Activated T-helper 1 cell treated with anti-CD3 and anti-CD28 coated beads, Interleukin-2, amount 50 U/mL, for 16 hours (primary cell): ENCODE data around the gene CSRNP3.
"Not testable (repeated sequence)": the region's sequence is repeated elsewhere in the genome, so short reads cannot be mapped to it uniquely, and the experiment has no call there.

Experiments used
- DNase-seq, 2 donors: peaks; one replicate each; pipeline ENCODE4 v3.0.0-alpha.2; 2020; ENCODE audit warnings: low read depth in 1 of 2, low spot score in 1 of 2

CSRNP3 gene

DNA sequence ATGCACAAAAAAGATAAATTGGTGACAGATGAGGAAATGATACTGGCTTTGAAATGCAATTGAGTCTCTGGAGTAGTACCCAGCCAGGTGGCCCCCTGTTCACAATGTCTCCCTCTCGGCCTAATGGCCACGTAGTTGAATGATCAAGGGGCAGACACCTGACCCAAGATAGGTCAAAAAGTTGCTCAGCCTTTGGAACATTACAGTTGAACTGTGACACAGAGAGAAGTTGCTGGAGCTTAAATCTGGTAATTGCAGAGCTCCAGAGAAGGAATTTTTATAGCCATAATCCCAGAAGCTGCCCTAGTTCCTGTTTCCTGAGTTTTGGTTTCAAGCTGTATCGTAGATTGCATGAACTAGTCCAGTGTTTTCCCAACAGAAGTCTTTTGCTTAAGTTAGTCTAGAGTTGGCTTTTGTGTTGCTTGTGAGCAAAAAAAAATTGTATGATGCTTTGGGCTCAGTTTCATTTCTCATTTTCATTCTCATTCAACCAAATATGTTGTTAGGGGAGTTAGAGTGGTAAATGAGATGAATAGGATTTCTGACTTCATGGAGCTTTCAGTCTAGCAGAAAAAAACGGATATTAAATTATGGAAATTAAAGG is 117.9 kb downstream of the CSRNP3 start:
- DNase-seq: no peak

GRCh38 chr2:165590999-165591398 is 121.5 kb downstream of the CSRNP3 start:
- not testable (repeated sequence) for DNase-seq

DNA sequence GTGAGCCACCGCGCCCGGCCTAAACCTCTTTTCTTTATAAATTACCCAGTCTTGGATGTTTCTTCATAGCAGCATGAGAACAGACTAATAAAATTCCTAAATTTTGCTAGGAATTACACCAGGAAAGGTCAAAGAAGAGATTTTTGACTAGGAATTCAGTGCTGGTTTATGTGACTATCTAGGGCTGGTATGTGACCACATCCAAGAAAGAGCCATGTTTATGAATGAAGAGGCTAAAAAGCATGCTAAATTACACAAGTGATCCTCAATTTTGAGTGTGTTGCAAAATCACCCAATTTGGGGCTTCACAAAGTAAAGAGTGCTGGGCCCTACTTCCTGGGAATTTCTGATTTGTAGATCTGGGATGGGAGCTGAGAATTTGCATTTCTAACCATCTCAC is 123.6 kb downstream of the CSRNP3 start:
- DNase-seq: no peak

DNA sequence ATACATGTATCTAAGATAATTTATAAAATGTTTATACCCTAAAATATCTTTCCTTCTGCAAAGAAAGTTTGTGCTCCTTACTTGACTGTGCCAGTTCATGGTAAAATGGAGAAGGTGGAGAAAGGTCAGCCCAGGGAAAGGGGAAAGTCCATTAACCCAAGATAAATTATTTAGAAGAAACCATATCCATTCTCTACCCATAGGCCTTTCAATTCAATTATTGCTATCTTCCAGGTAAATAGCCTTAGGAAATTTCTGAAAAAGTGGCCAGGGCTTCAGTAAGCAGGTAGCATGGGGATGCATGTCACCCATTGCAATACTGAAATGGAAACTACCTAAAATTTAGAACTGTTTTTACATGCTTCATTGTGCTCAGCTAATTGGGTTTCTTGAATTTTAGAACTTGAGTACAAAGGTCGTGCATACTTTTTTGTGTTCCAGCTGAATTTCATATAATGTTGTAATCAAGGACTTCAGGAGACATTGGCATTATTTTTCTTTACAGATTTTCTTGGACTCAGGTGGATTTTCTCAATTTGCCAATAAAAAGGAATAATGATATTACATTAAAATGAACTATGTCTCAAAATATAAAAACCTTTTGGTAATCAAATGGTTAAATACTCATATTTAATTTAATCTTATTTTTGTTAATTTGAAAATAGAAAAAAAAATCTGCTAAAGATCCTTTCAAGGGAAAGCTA is 124.9 kb downstream of the CSRNP3 start:
- DNase-seq: no peak

- no peak for DNase-seq
These were observed 125.4 kb downstream of the CSRNP3 start for GRCh38 chr2:165594935-165595255.

- no peak for DNase-seq
These were observed 127.3 kb downstream of the CSRNP3 start for GRCh38 chr2:165596788-165597187.

- no peak for DNase-seq
These were observed 131.8 kb downstream of the CSRNP3 start for GRCh38 chr2:165601065-165601830.

DNA sequence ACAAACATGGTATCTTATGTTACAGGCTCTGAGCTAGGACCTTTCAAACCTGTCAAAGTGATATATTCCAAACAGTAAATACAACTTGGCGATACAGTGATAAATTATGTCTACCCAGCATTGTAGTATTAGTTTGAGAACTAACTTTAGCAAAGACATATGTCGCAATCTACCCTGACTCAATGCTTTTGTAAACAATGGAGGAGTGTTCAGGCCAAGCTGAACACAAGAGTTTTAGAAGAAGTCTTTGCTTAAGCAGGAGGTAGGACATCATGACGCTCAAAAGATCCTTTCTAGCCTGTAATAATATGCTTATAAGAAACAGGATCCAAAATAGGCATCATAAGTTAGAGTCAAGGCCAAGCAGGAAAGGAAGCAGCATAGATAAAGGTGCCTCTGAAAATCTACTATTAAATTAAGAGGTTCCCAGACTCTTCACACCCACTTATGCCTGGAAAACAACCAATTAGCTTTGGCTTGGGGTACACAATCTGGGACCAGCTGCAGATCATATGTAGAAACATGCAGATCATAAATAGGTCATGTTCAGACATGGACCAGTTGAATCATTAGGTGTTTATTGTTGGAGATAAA is 132.5 kb downstream of the CSRNP3 start:
- no peak for DNase-seq

- no peak for DNase-seq
These were observed 140.2 kb downstream of the CSRNP3 start for GRCh38 chr2:165609672-165610071.

GRCh38 chr2:165610591-165611029 is 141.1 kb downstream of the CSRNP3 start:
- DNase-seq: no peak

- DNase-seq: no peak
These were observed 148.4 kb downstream of the CSRNP3 start for GRCh38 chr2:165617741-165618481.

DNA sequence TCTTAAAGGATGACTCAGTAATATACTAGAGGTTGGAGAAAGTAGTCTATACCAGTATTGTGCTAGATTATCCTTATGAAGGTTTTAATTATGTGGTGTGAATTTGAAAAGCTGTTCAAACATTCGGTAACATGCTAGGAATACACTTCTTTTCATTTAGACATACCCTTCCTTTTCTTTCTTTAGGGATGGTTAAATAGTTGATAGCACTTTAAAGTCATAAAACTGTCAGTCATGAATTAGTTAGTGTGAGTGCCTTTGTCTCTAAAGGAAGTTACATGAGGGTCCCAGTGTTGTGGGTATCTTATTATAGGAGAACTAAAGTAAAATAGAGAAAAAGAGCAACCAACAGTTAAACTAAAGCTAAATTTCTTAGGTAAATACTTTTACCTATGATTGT is 149.3 kb downstream of the CSRNP3 start:
- no peak for DNase-seq

DNA sequence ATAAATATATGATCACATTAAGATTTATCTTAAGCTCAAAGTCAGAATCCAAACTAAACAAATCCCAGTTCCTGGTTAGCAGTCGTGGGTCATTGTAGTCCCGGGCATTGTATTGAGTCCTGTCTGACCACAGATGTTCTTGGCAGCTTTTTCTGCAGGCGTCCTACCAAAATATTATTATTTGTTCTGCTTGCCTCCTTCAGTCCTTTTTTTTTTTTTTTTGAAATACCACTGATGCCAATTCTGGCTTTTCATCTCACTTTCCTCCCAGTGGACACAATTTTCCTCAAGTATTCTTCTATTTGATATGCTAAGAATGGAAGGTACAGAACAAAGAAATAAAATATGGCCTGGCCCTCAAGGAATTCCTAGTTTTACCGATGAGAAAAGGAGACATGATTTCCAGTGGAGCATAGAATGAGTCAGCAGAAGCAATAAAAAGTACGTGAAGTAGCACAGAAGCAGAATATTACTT is 151.6 kb downstream of the CSRNP3 start:
- DNase-seq: no peak

- no peak for DNase-seq
These were observed 153.7 kb downstream of the CSRNP3 start for GRCh38 chr2:165623161-165623560.

GRCh38 chr2:165623783-165624469 is 154.4 kb downstream of the CSRNP3 start:
- DNase-seq: no peak

- DNase-seq: no peak
These were observed 154.9 kb downstream of the CSRNP3 start for GRCh38 chr2:165624470-165624800.

GRCh38 chr2:165627470-165627869 is 158.0 kb downstream of the CSRNP3 start:
- DNase-seq: no peak

DNA sequence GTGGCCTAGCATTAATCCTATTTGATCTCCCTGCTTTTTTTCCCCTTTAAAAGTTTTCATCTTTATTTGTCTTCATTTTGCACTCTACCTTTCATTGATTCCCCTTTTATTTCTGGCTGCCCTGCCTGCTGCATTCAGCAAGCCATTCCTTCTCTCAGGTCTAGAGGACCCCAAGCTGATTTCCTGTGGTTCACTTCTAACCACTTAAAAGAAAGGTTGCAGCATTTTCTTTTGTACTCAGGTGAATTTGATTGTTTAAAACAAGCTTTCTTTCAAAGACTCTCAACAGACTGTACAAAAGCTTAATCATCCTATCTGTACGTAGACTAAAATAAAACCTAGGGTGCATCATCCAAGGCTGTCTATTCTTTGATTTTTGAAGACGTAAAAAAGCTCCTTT is 160.3 kb downstream of the CSRNP3 start:
- no peak for DNase-seq

DNA sequence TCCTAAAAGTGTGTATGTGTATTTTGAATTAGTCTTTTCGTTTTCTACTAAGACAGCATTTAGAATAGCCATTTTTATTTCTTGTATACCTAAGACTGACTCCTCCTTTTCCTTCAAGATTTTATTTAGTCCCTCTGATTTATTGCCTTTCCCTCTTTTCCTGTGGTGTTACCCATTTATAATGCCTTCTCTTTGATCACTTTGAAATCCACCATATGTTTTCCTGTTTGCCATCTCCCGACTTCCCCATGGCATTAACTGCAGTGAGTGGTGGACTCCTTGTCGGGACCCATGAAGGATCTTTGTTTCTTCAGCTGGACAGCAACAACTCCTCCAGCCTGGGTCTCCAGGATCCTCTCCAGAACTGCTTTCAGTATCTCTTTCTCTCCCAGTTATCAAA is 160.7 kb downstream of the CSRNP3 start:
- no peak for DNase-seq

DNA sequence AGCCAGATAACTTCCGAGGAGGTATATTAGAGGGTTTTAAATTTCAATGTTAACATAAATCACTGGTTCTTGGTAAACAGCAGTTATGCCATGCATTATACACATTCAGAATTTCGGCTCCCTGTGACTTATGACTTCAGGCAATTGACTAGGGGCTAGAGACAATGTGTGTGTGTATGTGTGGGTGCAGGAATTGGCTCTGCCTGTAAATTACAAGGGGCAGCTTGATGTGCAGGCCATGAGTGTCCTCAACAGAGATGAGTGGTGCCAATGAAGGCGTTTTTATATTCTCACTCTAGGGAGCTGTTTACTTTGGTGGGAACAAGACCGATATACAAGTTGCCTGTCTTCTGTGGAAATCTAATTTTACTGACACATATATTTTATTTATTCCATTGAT is 161.6 kb downstream of the CSRNP3 start:
- DNase-seq: no peak

- no peak for DNase-seq
These were observed 163.1 kb downstream of the CSRNP3 start for GRCh38 chr2:165632594-165632993.
